ENCODE measurements around the gene HIVEP2. TPM values are rescaled to one million over a fixed set of nuclear protein-coding genes. Genes with fewer than 3 reads are reported as not detected.

Gene HIVEP2
- total RNA-seq, 1 experiment from 2014 or later, result 8.8 TPM

DNA sequence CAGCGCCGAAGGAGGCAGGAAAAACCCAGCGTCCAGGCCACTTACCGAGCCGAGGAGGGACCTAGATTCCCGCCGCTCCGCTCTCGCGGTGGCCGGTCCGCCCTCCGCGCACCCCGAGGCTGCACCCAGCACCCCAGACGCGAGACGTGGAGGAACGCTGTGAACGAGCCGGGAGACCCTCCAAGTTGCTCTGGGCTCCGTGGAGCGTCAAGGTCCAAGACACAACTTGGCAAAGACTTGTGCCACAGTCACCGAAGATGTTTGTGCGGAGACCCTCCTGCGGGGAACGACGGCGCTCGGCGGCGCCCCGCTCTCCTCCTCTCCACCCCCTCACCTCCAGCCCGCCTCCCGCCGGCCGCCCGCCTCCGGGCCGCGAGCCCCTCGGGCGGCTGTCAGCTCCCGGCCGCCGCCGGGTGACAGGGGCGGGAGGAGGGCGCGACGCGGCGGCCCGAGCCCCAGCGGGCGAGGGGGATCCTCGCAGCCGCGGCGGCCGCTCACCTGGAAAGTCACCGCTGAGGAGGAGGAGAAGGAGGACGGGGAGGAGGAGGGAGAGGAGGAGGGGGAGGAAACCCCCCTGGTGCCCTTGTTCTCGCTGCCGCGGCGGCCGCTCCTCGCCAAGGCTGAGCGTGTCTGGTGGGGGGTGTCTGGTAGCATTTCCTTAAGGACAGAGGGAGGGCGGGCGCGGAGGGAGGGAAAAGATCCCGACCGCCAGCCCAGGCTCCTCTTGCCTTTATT lies 637 bp upstream of the HIVEP2 start:
- no peak for DNase-seq (ENCODE audit: low read depth)

DNA sequence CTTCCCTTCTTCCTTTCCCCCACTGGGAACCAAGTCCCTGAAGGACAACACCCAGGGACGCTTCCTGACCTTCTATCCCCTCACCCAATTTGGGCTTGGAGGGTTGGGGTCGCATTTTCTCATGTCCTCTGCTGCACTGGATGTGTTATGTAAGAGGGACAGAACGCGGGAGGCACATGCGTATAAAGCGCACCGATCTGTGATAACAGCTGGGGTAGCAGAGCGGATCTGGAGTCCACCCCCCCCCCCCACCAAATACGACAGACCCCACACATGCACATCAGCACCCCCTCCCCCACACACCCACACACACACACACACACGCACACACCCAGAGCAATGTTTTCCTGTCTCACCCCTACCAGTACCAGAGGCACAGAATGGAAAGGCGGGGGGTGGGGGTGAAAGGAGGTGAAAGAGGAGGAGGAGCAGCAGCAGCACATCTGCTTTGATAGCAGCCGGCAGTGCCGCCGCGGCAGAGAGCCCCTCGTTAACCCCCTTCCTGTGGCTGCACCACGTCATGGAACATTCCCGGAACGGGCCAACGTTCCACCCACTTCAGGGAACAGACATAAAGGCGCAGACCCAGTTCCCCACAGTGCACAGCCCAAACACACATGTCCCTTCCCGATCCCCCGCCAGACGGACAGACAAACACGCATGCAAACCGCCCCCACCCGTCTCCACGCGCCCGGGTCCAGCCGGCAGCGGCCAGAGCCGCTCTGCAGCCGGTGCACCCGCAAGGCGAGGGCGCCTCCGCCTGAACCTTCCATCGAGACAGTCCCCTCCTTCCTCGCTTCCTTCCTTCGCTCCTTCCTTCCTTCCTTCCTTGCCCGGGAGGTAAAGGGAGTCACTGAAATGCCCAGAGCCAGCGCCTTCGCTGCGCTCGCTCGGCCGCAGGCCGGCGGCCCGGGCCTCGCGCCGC lies 590 bp downstream of the HIVEP2 start:
- DNase-seq (ENCODE audit: low read depth), result peak; percentile 88

DNA sequence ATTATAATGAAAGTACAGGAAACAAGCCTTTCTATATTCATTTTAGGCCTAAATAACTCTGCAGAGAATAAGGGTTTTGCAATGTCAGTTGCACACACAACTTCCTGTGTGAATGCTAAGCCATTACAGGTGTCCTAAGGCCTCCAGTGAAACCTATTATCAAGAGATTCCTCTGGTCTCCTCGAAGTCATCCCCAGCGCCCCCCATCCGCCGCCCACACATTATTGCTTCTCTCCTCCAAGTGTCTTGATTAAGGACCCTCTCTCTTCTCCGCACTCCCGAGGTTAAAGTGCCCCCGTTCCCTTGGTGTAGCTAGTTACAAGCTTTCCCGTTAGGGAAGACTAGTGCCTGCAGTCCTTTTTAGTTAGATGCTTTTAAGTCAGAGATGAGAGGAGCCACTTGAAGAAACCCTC lies 1.3 kb downstream of the HIVEP2 start:
- DNase-seq (ENCODE audit: low read depth), result peak; percentile 16

DNA sequence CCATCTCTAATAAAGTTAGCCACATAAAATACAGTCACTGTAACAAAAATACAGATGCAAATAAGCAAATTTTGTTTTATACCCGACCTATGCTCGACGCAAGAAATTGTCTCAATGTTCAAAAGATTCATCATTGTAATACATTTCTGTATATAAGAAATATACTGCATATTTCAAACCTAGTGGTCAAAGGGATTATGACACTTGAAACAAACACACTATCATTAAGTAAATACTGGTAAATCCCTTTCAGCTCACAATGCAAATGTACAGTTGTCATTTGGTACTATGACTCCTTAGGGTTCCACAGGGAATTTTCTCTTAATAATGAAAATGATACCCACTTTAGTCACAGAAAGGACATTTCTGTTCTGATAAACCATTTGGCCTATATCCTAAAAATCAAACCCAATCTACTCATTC lies 2.2 kb downstream of the HIVEP2 start:
- DNase-seq (ENCODE audit: low read depth), result peak; percentile 44

DNA sequence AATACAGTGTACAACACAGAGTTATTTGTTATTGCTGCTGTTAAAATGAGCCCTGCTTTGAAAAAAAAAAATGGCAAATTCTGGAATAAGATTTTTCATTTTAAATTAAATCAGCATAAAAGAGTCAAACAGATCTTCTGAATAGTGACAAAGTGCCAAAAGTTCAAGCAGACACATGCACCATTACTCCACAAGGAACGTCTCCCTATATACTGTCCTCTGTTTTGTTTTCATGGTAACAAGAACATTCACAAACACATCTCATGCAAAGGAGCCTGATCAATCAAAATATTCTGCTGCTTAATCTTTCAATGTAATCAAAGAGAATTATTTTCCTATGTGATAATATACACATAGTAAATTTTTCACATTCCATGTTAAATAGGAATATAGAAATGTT lies 2.7 kb downstream of the HIVEP2 start:
- DNase-seq (ENCODE audit: low read depth), result no peak

DNA sequence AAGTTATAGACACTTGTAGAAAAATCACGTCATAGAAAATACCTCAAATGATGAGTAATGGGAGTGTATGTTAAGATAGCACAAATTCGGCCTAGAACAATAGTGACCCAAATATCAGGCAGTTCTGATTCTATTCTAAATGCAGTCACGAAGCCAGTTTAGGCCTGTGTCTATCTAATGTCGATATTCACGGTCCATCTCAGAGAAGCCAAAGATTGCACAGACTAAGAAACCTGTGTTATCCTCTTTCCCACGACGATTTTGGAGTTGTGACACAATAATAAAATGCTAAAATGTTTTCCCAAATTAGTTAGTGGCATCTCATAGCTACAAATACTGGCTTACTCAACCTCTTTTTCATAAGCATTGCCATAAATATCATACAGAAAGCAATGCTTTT lies 4.0 kb downstream of the HIVEP2 start:
- no peak for DNase-seq (ENCODE audit: low read depth)

DNA sequence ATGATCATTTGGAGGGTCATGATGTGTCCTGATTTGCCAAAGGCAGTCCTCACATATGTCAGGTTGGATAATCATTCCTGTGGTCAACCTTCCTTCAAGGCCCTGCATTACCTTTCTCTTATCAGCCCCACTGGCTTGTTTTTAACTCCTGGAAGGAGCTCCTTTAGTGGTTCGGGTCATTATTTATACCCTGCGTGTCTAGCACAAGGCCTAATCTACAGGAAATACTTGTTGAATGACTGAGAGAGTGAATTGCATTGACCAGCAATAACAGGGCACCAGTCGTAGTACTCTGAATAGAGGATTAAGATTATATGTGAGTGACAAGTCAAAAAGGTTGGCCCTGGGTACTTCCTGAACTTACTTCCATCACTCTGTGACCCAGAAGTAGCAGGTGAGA lies 4.5 kb downstream of the HIVEP2 start:
- no peak for DNase-seq (ENCODE audit: low read depth)

DNA sequence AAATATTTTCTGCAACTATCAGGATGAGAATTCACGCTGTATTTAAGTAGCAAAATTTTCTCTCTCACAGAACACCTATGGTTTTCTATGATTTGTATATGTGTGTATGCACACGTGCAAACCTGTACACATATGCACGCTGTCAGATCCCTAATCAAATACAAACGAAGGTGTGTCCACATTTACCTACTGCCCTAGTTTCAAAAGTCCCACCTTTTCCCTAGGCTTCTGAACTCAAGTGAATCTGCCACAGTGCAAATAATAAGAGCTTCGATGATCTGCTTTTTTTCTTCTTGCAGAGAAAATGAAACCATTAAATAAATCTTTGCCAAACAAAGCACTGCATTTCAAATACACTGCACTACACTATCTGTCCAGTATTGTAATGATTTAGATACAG lies 6.5 kb downstream of the HIVEP2 start:
- DNase-seq (ENCODE audit: low read depth), result no peak

DNA sequence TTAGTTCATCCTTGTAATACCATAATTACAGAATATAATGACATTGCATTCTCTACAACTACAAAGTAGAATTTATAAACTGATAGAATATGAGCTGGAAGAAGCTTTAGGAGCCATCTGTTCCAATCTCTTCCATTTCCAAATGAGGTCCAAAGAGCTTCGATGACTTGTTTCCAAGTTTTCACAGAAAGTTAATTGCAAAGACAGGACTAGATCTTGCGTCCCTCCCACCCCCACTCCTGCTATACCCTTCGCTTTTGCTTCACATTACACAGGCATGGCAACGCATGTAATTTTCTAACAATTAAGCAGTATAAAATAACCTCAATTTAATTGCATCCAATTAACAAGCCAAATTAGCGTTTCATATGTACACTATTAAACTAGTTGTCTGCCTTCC lies 7.0 kb downstream of the HIVEP2 start:
- DNase-seq (ENCODE audit: low read depth), result no peak

DNA sequence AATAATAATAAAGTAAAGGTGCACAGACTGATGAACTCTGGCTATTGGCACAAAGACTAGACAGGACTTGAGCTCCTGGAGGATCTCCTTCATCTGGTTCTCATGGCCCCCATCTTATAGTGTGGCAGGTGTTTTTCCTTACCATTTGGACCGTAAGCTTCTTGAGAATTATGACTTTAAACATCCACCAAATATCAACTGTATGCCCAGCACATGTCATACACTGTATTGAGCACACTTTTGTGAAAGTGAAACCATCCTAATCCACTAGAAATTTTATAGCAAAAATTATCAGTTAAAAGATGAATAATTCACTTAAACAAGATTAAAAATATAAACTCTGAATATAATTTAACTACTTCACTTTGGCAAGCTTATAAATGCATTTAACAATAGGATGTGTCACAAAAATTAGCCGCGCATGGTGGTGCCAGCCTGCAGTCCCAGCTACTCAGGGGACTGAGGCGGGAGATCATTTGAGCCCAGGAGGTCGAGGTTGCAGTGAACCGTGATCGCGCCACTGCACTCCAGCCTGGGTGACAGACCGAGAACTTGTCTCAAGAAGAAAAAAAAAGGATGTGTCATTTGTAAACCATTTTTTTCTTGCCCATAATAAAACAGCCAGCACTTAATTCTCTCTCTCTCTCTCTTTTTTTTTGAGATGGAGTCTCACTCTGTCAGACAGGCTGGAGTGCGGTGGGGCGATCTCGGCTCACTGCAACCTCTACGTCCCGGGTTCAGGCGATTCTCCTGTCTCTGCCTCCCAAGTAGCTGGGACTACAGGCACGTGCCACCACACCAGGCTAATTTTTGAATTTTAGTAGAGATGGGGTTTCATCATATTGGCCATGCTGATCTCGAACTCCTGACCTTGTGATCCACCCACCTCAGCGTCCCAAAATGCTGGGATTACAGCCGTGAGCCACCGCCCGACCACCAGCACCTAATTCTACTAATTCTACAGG lies 9.1 kb downstream of the HIVEP2 start:
- DNase-seq (ENCODE audit: low read depth), result no peak

DNA sequence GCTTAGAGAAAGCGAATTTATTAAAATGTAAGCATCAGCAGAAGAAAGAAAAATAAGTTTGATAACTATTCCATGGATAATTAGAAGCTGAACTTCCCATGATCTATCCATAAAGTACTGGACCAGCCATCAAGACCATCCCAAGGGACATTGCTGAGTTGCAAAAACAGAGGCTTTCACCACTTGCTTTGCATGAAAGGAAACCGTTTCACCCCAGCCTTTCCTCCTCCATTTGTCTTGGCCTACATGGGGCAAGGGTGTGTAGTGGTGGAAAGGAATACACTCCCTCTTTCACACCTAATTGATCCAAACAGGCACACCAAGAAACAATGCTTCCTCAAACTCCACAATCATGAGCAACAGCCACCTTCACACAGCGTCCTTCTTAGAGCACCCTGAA lies 10.4 kb downstream of the HIVEP2 start:
- DNase-seq (ENCODE audit: low read depth), result no peak

DNA sequence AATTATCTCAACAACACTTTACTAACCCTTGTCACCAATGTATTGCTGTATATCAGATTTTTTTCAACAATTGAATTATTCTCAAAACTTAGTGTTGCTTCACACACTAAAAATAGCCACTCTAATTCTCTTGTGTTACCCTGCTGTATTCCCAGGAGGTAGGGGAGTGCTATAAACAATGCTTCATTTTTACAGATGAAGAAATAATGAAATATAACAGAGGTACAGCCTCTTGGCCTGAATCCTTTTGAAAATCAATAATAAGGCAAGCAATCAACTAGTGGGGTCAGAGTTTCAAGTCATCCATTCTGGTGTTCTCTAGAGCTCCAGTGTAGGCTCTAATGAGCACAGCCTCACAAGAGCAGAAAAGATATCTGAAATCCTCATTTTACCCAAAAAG lies 10.9 kb downstream of the HIVEP2 start:
- DNase-seq (ENCODE audit: low read depth), result no peak

DNA sequence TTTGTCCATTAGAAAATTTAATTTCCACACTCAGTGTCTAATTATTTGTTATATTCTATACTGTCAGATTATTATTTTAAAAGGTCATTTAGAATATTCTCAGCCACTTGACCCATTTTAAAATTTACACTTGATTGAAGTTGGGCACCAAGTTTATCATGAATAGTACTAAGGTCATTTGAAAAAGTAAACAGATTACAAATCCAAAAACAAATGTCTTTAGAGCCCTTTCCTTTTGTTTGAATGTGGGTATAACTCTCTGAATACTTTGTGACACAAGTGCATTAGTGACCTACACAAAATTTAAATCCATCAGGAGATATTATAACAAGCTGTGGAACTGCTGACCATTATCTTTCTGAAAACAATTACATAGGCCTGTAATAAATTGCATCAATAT lies 11.3 kb downstream of the HIVEP2 start:
- DNase-seq (ENCODE audit: low read depth), result no peak

DNA sequence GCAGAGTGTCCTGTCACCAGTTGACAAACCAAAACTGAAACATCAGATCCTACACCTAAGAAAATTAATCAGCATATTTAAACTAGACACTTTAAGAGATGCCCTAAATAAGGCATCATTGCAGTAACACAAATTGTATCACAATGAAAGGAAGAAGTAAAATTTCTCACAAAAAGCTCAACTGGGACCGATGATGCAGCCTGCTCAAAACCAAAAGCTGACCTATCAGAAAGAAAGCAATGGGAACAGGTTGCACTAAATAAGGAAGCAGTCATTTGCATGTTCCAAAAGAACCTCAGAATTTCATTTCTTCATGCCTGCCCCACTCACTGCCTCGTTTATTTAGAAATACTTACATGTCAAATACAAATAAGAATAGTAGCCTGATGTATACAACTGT lies 12.1 kb downstream of the HIVEP2 start:
- no peak for DNase-seq (ENCODE audit: low read depth)

DNA sequence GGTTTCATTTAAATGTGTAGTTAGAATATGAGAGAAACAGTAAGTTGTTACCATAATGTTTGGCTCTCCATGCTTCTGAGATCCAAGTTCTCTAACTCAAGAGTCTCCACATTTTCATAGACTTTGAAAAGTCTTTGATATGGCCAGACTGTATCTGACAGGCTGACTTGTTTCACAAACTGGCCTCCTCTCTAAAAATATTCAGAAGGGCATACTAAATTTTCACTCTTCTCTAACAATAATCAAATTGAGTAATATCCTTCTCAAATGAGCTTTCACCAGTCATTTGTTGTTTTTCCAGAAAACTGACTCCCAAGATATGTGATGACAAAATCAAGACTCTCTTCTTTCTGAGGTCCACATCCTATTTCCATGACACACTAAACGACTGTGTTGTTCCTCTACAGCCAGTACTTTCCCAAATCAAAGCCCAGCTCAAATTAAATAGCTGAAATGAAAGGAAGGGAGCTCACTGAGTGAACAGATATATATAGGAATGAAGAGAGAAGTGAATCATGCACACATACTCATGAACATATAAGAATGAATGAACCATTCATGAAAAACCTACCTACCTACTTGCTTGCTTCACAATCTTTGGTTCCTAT lies 15.1 kb downstream of the HIVEP2 start:
- DNase-seq (ENCODE audit: low read depth), result peak; percentile 16

DNA sequence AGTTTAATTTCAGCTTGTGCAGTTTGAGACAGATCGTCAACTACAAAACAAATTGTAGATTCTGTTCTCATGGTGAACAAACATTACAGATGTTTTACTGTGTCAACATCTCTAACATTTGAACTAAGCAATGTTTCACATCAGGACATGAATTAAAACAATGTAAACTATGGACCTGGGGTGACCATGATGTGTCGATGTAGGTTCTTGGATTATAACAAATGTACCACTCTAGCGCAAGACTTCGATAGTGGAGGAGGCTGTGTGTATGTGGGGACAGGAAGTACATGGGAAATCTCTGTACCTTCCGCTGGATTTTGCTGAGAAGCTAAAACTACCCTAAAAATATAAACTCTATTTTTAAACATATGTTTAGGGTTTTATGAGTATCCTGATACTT lies 17.1 kb downstream of the HIVEP2 start:
- DNase-seq (ENCODE audit: low read depth), result peak; percentile 22

DNA sequence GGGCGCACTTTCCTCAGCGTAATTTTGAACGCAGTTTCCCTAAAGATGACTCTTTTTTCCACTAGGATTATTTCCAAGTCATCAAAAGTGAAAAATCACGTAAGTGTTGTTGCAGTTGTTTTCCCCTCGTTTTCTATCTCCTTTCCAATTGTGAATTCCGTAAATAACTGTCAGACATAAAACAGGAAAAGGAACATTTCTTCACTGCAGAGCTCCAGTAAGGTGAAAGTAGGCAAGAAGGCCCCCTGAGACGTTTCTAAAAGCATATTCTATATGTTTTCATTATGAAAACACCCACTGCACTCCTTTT lies 17.8 kb downstream of the HIVEP2 start:
- DNase-seq (ENCODE audit: low read depth), result no peak

DNA sequence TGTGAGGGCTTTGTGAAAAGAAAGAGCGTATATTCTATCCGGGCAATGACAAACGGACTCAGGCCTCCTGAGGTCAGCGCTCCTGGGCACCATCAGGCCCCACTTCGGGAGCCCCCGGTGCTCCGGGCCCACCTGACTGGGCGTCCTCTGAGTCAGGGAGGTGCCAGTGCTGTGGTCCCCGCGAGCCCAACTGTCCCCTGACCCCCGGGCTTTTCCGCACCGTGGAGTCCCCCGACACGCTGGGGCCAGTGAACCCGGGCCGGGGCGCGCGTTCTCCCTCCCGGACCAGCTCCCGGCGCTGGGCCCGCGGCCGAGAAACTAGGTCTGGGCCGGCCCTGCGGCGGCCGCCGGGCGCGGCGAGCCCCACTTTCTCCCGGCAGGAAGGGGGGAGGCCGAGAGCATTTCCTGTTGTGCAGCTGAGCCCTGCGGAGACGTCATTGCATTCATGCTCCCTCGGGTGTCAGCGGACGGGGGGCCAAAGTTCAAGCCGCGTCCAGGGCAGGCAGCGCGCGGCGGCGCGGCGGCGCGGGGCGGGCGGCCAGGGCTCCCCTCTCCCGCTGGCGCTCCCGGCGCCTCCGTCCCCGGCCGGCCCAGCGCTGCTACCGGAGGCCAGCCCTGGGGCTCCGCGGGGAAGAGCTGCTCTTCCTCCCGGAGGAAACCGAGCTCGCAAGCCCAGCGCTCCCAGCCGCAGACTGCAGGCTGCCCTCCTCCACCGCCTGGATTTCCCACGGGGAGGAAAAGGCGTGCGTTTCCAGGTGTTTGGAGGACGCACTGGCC lies 18.3 kb downstream of the HIVEP2 start:
- DNase-seq (ENCODE audit: low read depth), result peak; percentile 86

DNA sequence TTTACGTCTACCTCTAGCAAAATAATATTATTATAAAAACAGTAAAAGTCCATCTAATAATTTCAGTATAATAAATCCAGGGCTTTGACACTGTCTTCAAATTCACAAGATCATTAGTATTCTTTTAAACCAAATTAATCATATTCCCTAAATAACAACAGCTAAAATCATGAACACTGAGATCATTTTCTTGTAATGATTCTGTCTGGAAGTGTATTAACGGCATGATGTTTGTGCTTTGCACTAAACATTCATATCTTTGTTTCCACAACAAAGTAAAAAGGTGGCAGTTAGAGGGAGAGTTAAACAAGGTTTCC lies 18.8 kb downstream of the HIVEP2 start:
- DNase-seq (ENCODE audit: low read depth), result no peak

DNA sequence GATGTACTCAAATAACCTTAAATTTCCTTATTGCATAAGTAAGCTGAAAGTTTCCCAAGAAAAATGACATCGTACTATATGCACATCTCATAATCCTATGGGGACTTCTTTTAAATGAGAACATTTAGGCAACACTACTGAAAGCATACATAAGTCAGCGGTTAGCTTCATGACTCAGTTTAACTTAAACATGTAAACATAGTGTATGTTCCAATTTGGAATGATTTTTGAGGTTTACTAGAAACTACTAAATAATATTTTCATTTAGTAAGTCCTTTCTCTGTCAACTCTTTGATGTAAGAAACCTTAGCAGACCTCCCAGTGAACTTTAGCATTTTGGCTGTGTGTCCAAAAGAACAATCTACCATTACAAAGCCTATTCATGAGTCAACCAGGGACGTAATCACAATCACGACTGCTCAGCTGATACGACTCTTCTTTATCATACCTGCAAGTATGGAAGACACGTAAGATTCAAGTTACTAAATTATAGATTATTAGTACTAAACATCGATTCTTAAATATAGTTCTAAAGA lies 19.3 kb downstream of the HIVEP2 start:
- DNase-seq (ENCODE audit: low read depth), result peak; percentile 16
